Type B pancreatic cell (in vitro differentiated cells): ENCODE measurements around the gene CAMK1. TPM values are rescaled to one million over a fixed set of nuclear protein-coding genes. Genes with fewer than 3 reads are reported as not detected.

Source experiments
- DNase-seq: peaks from one replicate; pipeline ENCODE4 v3.0.0; 2021; ENCODE audit warnings: mixed read lengths; ENCODE audit not compliant: unreplicated experiment; ENCODE audit errors: extremely low spot score
- H3K27ac Mint-ChIP-seq: 2 replicates; pipeline ENCODE4 v1.8.0; 2021; ENCODE audit warnings: mild to moderate bottlenecking, mixed read lengths
- H3K27me3 Mint-ChIP-seq: 2 replicates; pipeline ENCODE4 v1.8.0; 2021; ENCODE audit warnings: mixed read lengths
- H3K36me3 Mint-ChIP-seq: 2 replicates; pipeline ENCODE4 v1.8.0; 2021; ENCODE audit warnings: mixed read lengths
- H3K4me1 Mint-ChIP-seq: one replicate; pipeline ENCODE4 v1.8.0; 2021; ENCODE audit warnings: mixed read lengths; ENCODE audit not compliant: unreplicated experiment
- H3K4me3 Mint-ChIP-seq: 2 replicates; pipeline ENCODE4 v1.8.0; 2021; ENCODE audit warnings: mild to moderate bottlenecking, mixed read lengths
- H3K9me3 Mint-ChIP-seq: 2 replicates; pipeline ENCODE4 v1.8.0; 2021; ENCODE audit warnings: mixed read lengths
- CTCF ChIP-seq: fragments of 200-600 bp; sonication (generic); conservative IDR thresholded peaks from 2 replicates; pipeline ENCODE4 v1.5.0; 2021; ENCODE audit warnings: antibody characterized with exemption, mild to moderate bottlenecking
- long read RNA-seq: library from polyadenylated mRNA; unstranded; transcript quantifications from one replicate; pipeline ENCODE4 v2.0.0, GENCODE V29; 2020
- total RNA-seq: library from RNA; stranded (reverse); gene quantifications from 2 replicates; pipeline ENCODE4 v1.2.1, GENCODE V29; 2021; ENCODE audit warnings: low replicate concordance

Gene CAMK1
- total RNA-seq: 2.7 and 9.1 TPM in 2 replicates
- long read RNA-seq: 0 reads

GRCh38 chr3:9769426-9770275 lies at the start of gene CAMK1:
CAMK1 (minus strand) TSS chr3:9769947; CDS start chr3:9767749, 2,198 bp downstream.
- H3K9me3 Mint-ChIP-seq: no peaks in the 10 kb centered on the region
- peaks cover 3% of the 10 kb centered on the region for H3K27me3 Mint-ChIP-seq
- peak; percentile 78 for DNase-seq
- H3K27ac Mint-ChIP-seq: no peak within 1 kb of the TSS
- peaks cover 4% of the 10 kb centered on the region for H3K36me3 Mint-ChIP-seq
- no peak for TF ChIP-seq CTCF
- peak within 1 kb of the TSS; percentile 84 for H3K4me3 Mint-ChIP-seq
- peaks cover 8% of the 10 kb centered on the region for H3K4me1 Mint-ChIP-seq

GRCh38 chr3:9818666-9819335 lies 49.1 kb upstream of the CAMK1 start:
- Mint-ChIP-seq H3K27me3 (no peaks in the 10 kb centered on the region), H3K36me3 (peaks cover 5% of the 10 kb centered on the region), H3K4me1 (no peaks in the 10 kb centered on the region), H3K4me3 (no peak overlapping the region), H3K27ac (no peak overlapping the region), H3K9me3 (no peaks in the 10 kb centered on the region)
- no peak for TF ChIP-seq CTCF
- DNase-seq: no peak

- H3K4me3 Mint-ChIP-seq: no peak overlapping the region
- no peak overlapping the region for H3K27ac Mint-ChIP-seq
- no peaks in the 10 kb centered on the region for H3K4me1 Mint-ChIP-seq
- no peak for DNase-seq
- no peaks in the 10 kb centered on the region for H3K27me3 Mint-ChIP-seq
- peaks cover 5% of the 10 kb centered on the region for H3K36me3 Mint-ChIP-seq
- no peaks in the 10 kb centered on the region for H3K9me3 Mint-ChIP-seq
- TF ChIP-seq CTCF: no peak
These were observed 47.7 kb upstream of the CAMK1 start for GRCh38 chr3:9817436-9817835.

- TF ChIP-seq CTCF: no peak
- Mint-ChIP-seq H3K4me3 (no peak overlapping the region), H3K27me3 (no peaks in the 10 kb centered on the region), H3K9me3 (no peaks in the 10 kb centered on the region), H3K27ac (no peak overlapping the region), H3K4me1 (peaks cover 7% of the 10 kb centered on the region), H3K36me3 (peaks cover 5% of the 10 kb centered on the region)
- no peak for DNase-seq
These were observed 46.2 kb upstream of the CAMK1 start for GRCh38 chr3:9815986-9816385.

GRCh38 chr3:9812870-9813483 lies 43.2 kb upstream of the CAMK1 start:
- H3K4me3 Mint-ChIP-seq: no peak overlapping the region
- no peaks in the 10 kb centered on the region for H3K9me3 Mint-ChIP-seq
- DNase-seq: no peak
- H3K27me3 Mint-ChIP-seq: no peaks in the 10 kb centered on the region
- no peak for TF ChIP-seq CTCF
- peaks cover 28% of the 10 kb centered on the region for H3K4me1 Mint-ChIP-seq
- H3K36me3 Mint-ChIP-seq: no peaks in the 10 kb centered on the region
- H3K27ac Mint-ChIP-seq: no peak overlapping the region
